Activated CD8-positive, alpha-beta T cell treated with anti-CD3 and anti-CD28 coated beads, Interleukin-2, amount 10 ng/mL, durations not matched to agents 7 days and 5 days (primary cell): Measurements from ENCODE around the gene ABCB11. TPM values are rescaled to one million over a fixed set of nuclear protein-coding genes. Genes with fewer than 3 reads are reported as not detected.
"Not testable (repeated sequence)": the region's sequence is repeated elsewhere in the genome, so short reads cannot be mapped to it uniquely, and the experiment has no call there.

Source experiments
- ATAC-seq: fragments of 150-1000 bp; cut with Tn5 transposase; one replicate; pipeline ENCODE4 v1.10.0; 2021; ENCODE audit warnings: moderate library complexity
- CTCF ChIA-PET: fragments of 350-600 bp; sonication (Branson Sonifier 250); formaldehyde crosslinking; loops from one replicate; lab custom pipeline; 2021; ENCODE audit warnings: antibody characterized with exemption; lab: Charles Lee
- POLR2A ChIA-PET: fragments of 350-600 bp; sonication (Branson Sonifier 250); formaldehyde crosslinking; loops from one replicate; lab custom pipeline; 2021; ENCODE audit warnings: antibody characterized with exemption; lab: Charles Lee
- DNase-seq: peaks from one replicate; pipeline ENCODE4 v3.0.0-alpha.2; 2020
- H3K27ac Mint-ChIP-seq: one replicate; pipeline ENCODE4 v1.8.0; 2021; ENCODE audit warnings: mild to moderate bottlenecking, mixed read lengths
- H3K27me3 Mint-ChIP-seq: one replicate; pipeline ENCODE4 v1.8.0; 2021; ENCODE audit warnings: low read depth, mixed read lengths
- H3K36me3 Mint-ChIP-seq: one replicate; pipeline ENCODE4 v1.8.0; 2021; ENCODE audit warnings: low read depth, mixed read lengths
- H3K4me1 Mint-ChIP-seq: one replicate; pipeline ENCODE4 v1.8.0; 2021; ENCODE audit warnings: low read depth, mixed read lengths
- H3K4me3 Mint-ChIP-seq: one replicate; pipeline ENCODE4 v1.8.0; 2021; ENCODE audit warnings: mild to moderate bottlenecking, mixed read lengths
- H3K9me3 Mint-ChIP-seq: one replicate; pipeline ENCODE4 v1.8.0; 2022; ENCODE audit warnings: mixed read lengths; ENCODE audit not compliant: insufficient read depth
- total RNA-seq, 2 experiments: library from RNA; stranded (reverse); gene quantifications; one replicate each; pipeline ENCODE4 v1.2.3, GENCODE V29; 2021

The ABCB11 gene
- total RNA-seq, 2 experiments from 2014 or later = 0.03 TPM; not detected in 1

- H3K36me3 Mint-ChIP-seq = no peaks in the 10 kb centered on the region
- H3K27ac Mint-ChIP-seq = no peak overlapping the region
- no peak overlapping the region for H3K4me3 Mint-ChIP-seq
- peaks cover 5% of the 10 kb centered on the region for H3K27me3 Mint-ChIP-seq
- H3K9me3 Mint-ChIP-seq = no peaks in the 10 kb centered on the region
- ChIA-PET CTCF (interaction anchor here (2.2 kb wide), 1 partner anchor 43 kb away, joined by 13 read pairs; no protein-coding TSS in a partner anchor), POLR2A (no interaction called here)
- ATAC-seq (no peak), DNase-seq (no peak)
- no peaks in the 10 kb centered on the region for H3K4me1 Mint-ChIP-seq
Observed at GRCh38 chr2:169065864-169066517, 34.9 kb upstream of the ABCB11 start.

GRCh38 chr2:169065422-169065821 is 34.3 kb upstream of the ABCB11 start:
- H3K27ac Mint-ChIP-seq = no peak overlapping the region
- ChIA-PET POLR2A (no interaction called here), CTCF (interaction anchor here (2.2 kb wide), 1 partner anchor 43 kb away, joined by 13 read pairs; no protein-coding TSS in a partner anchor)
- H3K4me3 Mint-ChIP-seq = no peak overlapping the region
- H3K27me3 Mint-ChIP-seq = peaks cover 5% of the 10 kb centered on the region
- ATAC-seq = no peak
- no peaks in the 10 kb centered on the region for H3K36me3 Mint-ChIP-seq
- H3K9me3 Mint-ChIP-seq = no peaks in the 10 kb centered on the region
- no peaks in the 10 kb centered on the region for H3K4me1 Mint-ChIP-seq
- DNase-seq = no peak

- CTCF ChIA-PET, POLR2A ChIA-PET, H3K9me3 Mint-ChIP-seq, H3K4me3 Mint-ChIP-seq, H3K36me3 Mint-ChIP-seq, ATAC-seq, H3K4me1 Mint-ChIP-seq, H3K27ac Mint-ChIP-seq, DNase-seq, H3K27me3 Mint-ChIP-seq: not testable (repeated sequence)
Observed at GRCh38 chr2:169064199-169064598, 33.1 kb upstream of the ABCB11 start.

GRCh38 chr2:169054575-169054974 is 23.5 kb upstream of the ABCB11 start:
- H3K27me3 Mint-ChIP-seq, H3K4me1 Mint-ChIP-seq, H3K27ac Mint-ChIP-seq, H3K4me3 Mint-ChIP-seq, DNase-seq, ATAC-seq, H3K36me3 Mint-ChIP-seq, POLR2A ChIA-PET: not testable (repeated sequence)
- H3K9me3 Mint-ChIP-seq = peaks cover 14% of the 10 kb centered on the region
- CTCF ChIA-PET = interaction anchor here (1.2 to 1.5 kb wide), 2 partner anchors 55 to 87 kb away, joined by 3 to 4 read pairs; no protein-coding TSS in a partner anchor

- peaks cover 3% of the 10 kb centered on the region for H3K27me3 Mint-ChIP-seq
- CTCF ChIA-PET = no interaction called here
- H3K27ac Mint-ChIP-seq = no peak overlapping the region
- no peak overlapping the region for H3K4me3 Mint-ChIP-seq
- ATAC-seq (no peak), DNase-seq (no peak)
- peaks cover 9% of the 10 kb centered on the region for H3K36me3 Mint-ChIP-seq
- peaks cover 10% of the 10 kb centered on the region for H3K9me3 Mint-ChIP-seq
- POLR2A ChIA-PET = no interaction called here
- no peaks in the 10 kb centered on the region for H3K4me1 Mint-ChIP-seq
Observed at GRCh38 chr2:169050476-169051240, 19.5 kb upstream of the ABCB11 start.

GRCh38 chr2:169049142-169049541 is 18.0 kb upstream of the ABCB11 start:
- no peak overlapping the region for H3K4me3 Mint-ChIP-seq
- DNase-seq = no peak
- no peak for ATAC-seq
- no peak overlapping the region for H3K27ac Mint-ChIP-seq
- CTCF ChIA-PET = no interaction called here
- no peaks in the 10 kb centered on the region for H3K27me3 Mint-ChIP-seq
- H3K4me1 Mint-ChIP-seq = no peaks in the 10 kb centered on the region
- POLR2A ChIA-PET = no interaction called here
- peaks cover 3% of the 10 kb centered on the region for H3K36me3 Mint-ChIP-seq
- no peaks in the 10 kb centered on the region for H3K9me3 Mint-ChIP-seq

- ATAC-seq = no peak
- Mint-ChIP-seq H3K9me3 (peaks cover under 1% of the 10 kb centered on the region), H3K4me1 (no peaks in the 10 kb centered on the region), H3K4me3 (no peak overlapping the region), H3K27me3 (no peaks in the 10 kb centered on the region), H3K27ac (no peak overlapping the region), H3K36me3 (peaks cover 5% of the 10 kb centered on the region)
- ChIA-PET POLR2A (no interaction called here), CTCF (interaction anchor here (1.4 kb wide), 1 partner anchor 85 kb away, joined by 3 read pairs; no protein-coding TSS in a partner anchor)
- DNase-seq = no peak
Observed at GRCh38 chr2:169047256-169048250, 16.4 kb upstream of the ABCB11 start.

GRCh38 chr2:169046440-169047151 is 15.5 kb upstream of the ABCB11 start:
- no peak for ATAC-seq
- Mint-ChIP-seq H3K27ac (no peak overlapping the region), H3K36me3 (peaks cover 8% of the 10 kb centered on the region), H3K4me1 (no peaks in the 10 kb centered on the region), H3K9me3 (peaks cover 10% of the 10 kb centered on the region), H3K4me3 (no peak overlapping the region), H3K27me3 (no peaks in the 10 kb centered on the region)
- POLR2A ChIA-PET = no interaction called here
- DNase-seq = no peak
- CTCF ChIA-PET = no interaction called here

- CTCF ChIA-PET = no interaction called here
- ATAC-seq (no peak), DNase-seq (no peak)
- POLR2A ChIA-PET = no interaction called here
- no peak overlapping the region for H3K4me3 Mint-ChIP-seq
- peaks cover 14% of the 10 kb centered on the region for H3K9me3 Mint-ChIP-seq
- peaks cover 7% of the 10 kb centered on the region for H3K4me1 Mint-ChIP-seq
- H3K36me3 Mint-ChIP-seq = peaks cover 8% of the 10 kb centered on the region
- H3K27ac Mint-ChIP-seq = no peak overlapping the region
- H3K27me3 Mint-ChIP-seq = peaks cover 2% of the 10 kb centered on the region
Observed at GRCh38 chr2:169042856-169043255, 11.7 kb upstream of the ABCB11 start.

GRCh38 chr2:169041594-169041993 is 10.5 kb upstream of the ABCB11 start:
- H3K4me3 Mint-ChIP-seq = no peak overlapping the region
- H3K9me3 Mint-ChIP-seq = peaks cover 14% of the 10 kb centered on the region
- ChIA-PET POLR2A (no interaction called here), CTCF (interaction anchor here (0.5 to 1.9 kb wide), 3 partner anchors 14 to 68 kb away, joined by 3 to 5 read pairs (median 4); no protein-coding TSS in a partner anchor)
- no peak for ATAC-seq
- no peak for DNase-seq
- peaks cover 7% of the 10 kb centered on the region for H3K4me1 Mint-ChIP-seq
- H3K36me3 Mint-ChIP-seq = peaks cover 8% of the 10 kb centered on the region
- H3K27ac Mint-ChIP-seq = no peak overlapping the region
- peaks cover 2% of the 10 kb centered on the region for H3K27me3 Mint-ChIP-seq

- DNase-seq = no peak
- Mint-ChIP-seq H3K9me3 (peaks cover 14% of the 10 kb centered on the region), H3K4me1 (peaks cover 10% of the 10 kb centered on the region), H3K27me3 (peaks cover 2% of the 10 kb centered on the region), H3K36me3 (peaks cover 6% of the 10 kb centered on the region), H3K27ac (no peak overlapping the region), H3K4me3 (no peak overlapping the region)
- ChIA-PET POLR2A (no interaction called here), CTCF (interaction anchor here (1.9 kb wide), 1 partner anchor 70 kb away, joined by 4 read pairs; no protein-coding TSS in a partner anchor)
- no peak for ATAC-seq
Observed at GRCh38 chr2:169039702-169040101, 8.6 kb upstream of the ABCB11 start.
